Ishikawa (cell line): ENCODE data around the gene MRTFA.

Experiments used
- CEBPB ChIP-seq: IDR thresholded peaks from 2 replicates; pipeline ENCODE4 v1.6.1; 2012
- CREB1 ChIP-seq: IDR thresholded peaks from 2 replicates; pipeline ENCODE4 v1.6.1; 2012; ENCODE audit warnings: low read depth
- EGR1 ChIP-seq: IDR thresholded peaks from 2 replicates; pipeline ENCODE4 v1.6.1; 2012
- EP300 ChIP-seq: IDR thresholded peaks from 2 replicates; pipeline ENCODE4 v1.6.1; 2012; ENCODE audit warnings: borderline replicate concordance
- FOXM1 ChIP-seq: IDR thresholded peaks from 2 replicates; pipeline ENCODE4 v1.6.1; 2012; ENCODE audit warnings: low read depth, borderline replicate concordance
- MAX ChIP-seq: IDR thresholded peaks from 2 replicates; pipeline ENCODE4 v1.6.1; 2012
- NFIC ChIP-seq: IDR thresholded peaks from 2 replicates; pipeline ENCODE4 v1.6.1; 2012
- RAD21 ChIP-seq: IDR thresholded peaks from 2 replicates; pipeline ENCODE4 v1.6.1; 2012; ENCODE audit warnings: low read depth
- REST ChIP-seq: IDR thresholded peaks from 2 replicates; pipeline ENCODE4 v1.6.1; 2012; ENCODE audit warnings: low read depth, mild to moderate bottlenecking
- TAF1 ChIP-seq: IDR thresholded peaks from 2 replicates; pipeline ENCODE4 v1.6.1; 2012; ENCODE audit warnings: low read depth, mild to moderate bottlenecking
- TCF12 ChIP-seq: IDR thresholded peaks from 2 replicates; pipeline ENCODE4 v1.6.1; 2012; ENCODE audit warnings: low read depth
- TEAD4 ChIP-seq: IDR thresholded peaks from 2 replicates; pipeline ENCODE4 v1.6.1; 2012
- USF1 ChIP-seq: IDR thresholded peaks from 2 replicates; pipeline ENCODE4 v1.6.1; 2012
- YY1 ChIP-seq: IDR thresholded peaks from 2 replicates; pipeline ENCODE4 v1.6.1; 2012; ENCODE audit warnings: low read depth
- ZBTB7A ChIP-seq: IDR thresholded peaks from 2 replicates; pipeline ENCODE4 v1.6.1; 2012; ENCODE audit warnings: low read depth

MRTFA gene

GRCh38 chr22:40633036-40633435, 3.5 kb downstream of the MRTFA start:
- TF ChIP-seq RAD21 = no peak
- TF ChIP-seq YY1 = no peak
- TF ChIP-seq CREB1 = no peak
- TF ChIP-seq MAX = no peak
- TF ChIP-seq TCF12 = no peak

- TF ChIP-seq MAX (no peak), YY1 (0 out of 2 replicates have a peak, but pooled peaks have one; percentile 50), REST (no peak), TEAD4 (peak; percentile 65), TAF1 (no peak), NFIC (no peak), ZBTB7A (no peak), CREB1 (no peak), RAD21 (no peak), FOXM1 (no peak), TCF12 (0 out of 2 replicates have a peak, but pooled peaks have one; percentile 33), USF1 (0 out of 2 replicates have a peak, but pooled peaks have one; percentile 24)
These were observed 4.6 kb downstream of the MRTFA start for GRCh38 chr22:40631925-40632324.

- TF ChIP-seq RAD21 = no peak
- 0 out of 2 replicates have a peak, but pooled peaks have one; percentile 27 for TF ChIP-seq TCF12
These were observed 8.0 kb downstream of the MRTFA start for GRCh38 chr22:40628354-40629042.

- no peak for TF ChIP-seq USF1
- no peak for TF ChIP-seq TCF12
- no peak for TF ChIP-seq MAX
- no peak for TF ChIP-seq NFIC
- TF ChIP-seq ZBTB7A = no peak
- TF ChIP-seq RAD21 = no peak
- no peak for TF ChIP-seq EGR1
- TF ChIP-seq TAF1 = no peak
- TF ChIP-seq CEBPB = no peak
These were observed 8.9 kb downstream of the MRTFA start for GRCh38 chr22:40627612-40628011.

- TF ChIP-seq EP300 = no peak
- no peak for TF ChIP-seq NFIC
- no peak for TF ChIP-seq FOXM1
- TF ChIP-seq ZBTB7A = no peak
- TF ChIP-seq TAF1 = no peak
- TF ChIP-seq USF1 = no peak
- no peak for TF ChIP-seq YY1
- TF ChIP-seq CEBPB = no peak
- no peak for TF ChIP-seq EGR1
- no peak for TF ChIP-seq MAX
- TF ChIP-seq TEAD4 = no peak
- no peak for TF ChIP-seq REST
- no peak for TF ChIP-seq RAD21
- TF ChIP-seq CREB1 = no peak
- TF ChIP-seq TCF12 = no peak
These were observed 9.7 kb downstream of the MRTFA start for GRCh38 chr22:40626851-40627250.
